Glutamatergic neuron (in vitro differentiated cells): ENCODE measurements around the gene ZNF804B. TPM values are rescaled to one million over a fixed set of nuclear protein-coding genes. Genes with fewer than 3 reads are reported as not detected.
"Not testable (repeated sequence)": the region's sequence is repeated elsewhere in the genome, so short reads cannot be mapped to it uniquely, and the experiment has no call there.

ENCODE experiments used
- DNase-seq: peaks from one replicate; pipeline ENCODE4 v3.0.0; 2022
- H3K27ac Mint-ChIP-seq: one replicate; pipeline ENCODE4 v1.8.0; 2020; ENCODE audit warnings: mild to moderate bottlenecking, mixed read lengths, inconsistent platforms; ENCODE audit not compliant: unreplicated experiment
- H3K27me3 Mint-ChIP-seq: one replicate; pipeline ENCODE4 v1.8.0; 2020; ENCODE audit warnings: mild to moderate bottlenecking, moderate library complexity, mixed read lengths, inconsistent platforms; ENCODE audit not compliant: unreplicated experiment
- H3K36me3 Mint-ChIP-seq: one replicate; pipeline ENCODE4 v1.8.0; 2020; ENCODE audit warnings: mild to moderate bottlenecking, mixed read lengths, inconsistent platforms; ENCODE audit not compliant: unreplicated experiment
- H3K4me1 Mint-ChIP-seq: one replicate; pipeline ENCODE4 v1.8.0; 2020; ENCODE audit warnings: mild to moderate bottlenecking, low read depth, mixed read lengths, inconsistent platforms; ENCODE audit not compliant: unreplicated experiment
- H3K4me3 Mint-ChIP-seq: one replicate; pipeline ENCODE4 v1.8.0; 2020; ENCODE audit warnings: mild to moderate bottlenecking, mixed read lengths, inconsistent platforms; ENCODE audit not compliant: unreplicated experiment
- H3K9me3 Mint-ChIP-seq: one replicate; pipeline ENCODE4 v1.8.0; 2020; ENCODE audit warnings: mild to moderate bottlenecking, moderate library complexity, mixed read lengths, inconsistent platforms; ENCODE audit not compliant: unreplicated experiment
- CTCF ChIP-seq: fragments of 200-600 bp; sonication (generic); IDR thresholded peaks from one replicate; pipeline ENCODE4 v1.5.0; 2021; ENCODE audit not compliant: partially characterized antibody, unreplicated experiment
- total RNA-seq: library from RNA; stranded (reverse); fragmentation: NEBNext Ultra II Directional; extraction: Animal tissue kit (Norgen Biotek cat#: 25700); gene quantifications from one replicate; pipeline ENCODE4 v1.2.1, GENCODE V29; 2021; ENCODE audit not compliant: unreplicated experiment

The ZNF804B gene
- total RNA-seq, 1 donor from 2014 or later = 0.10 TPM

GRCh38 chr7:89170628-89171027, 411.1 kb downstream of the ZNF804B start:
- no peaks in the 10 kb centered on the region for H3K4me1 Mint-ChIP-seq
- H3K27me3 Mint-ChIP-seq = no peaks in the 10 kb centered on the region
- H3K27ac Mint-ChIP-seq = no peak overlapping the region
- H3K9me3 Mint-ChIP-seq = peaks cover 2% of the 10 kb centered on the region
- no peak overlapping the region for H3K4me3 Mint-ChIP-seq
- TF ChIP-seq CTCF = no peak
- DNase-seq = no peak
- no peaks in the 10 kb centered on the region for H3K36me3 Mint-ChIP-seq

- H3K4me1 Mint-ChIP-seq = no peaks in the 10 kb centered on the region
- no peaks in the 10 kb centered on the region for H3K27me3 Mint-ChIP-seq
- DNase-seq = no peak
- H3K36me3 Mint-ChIP-seq = no peaks in the 10 kb centered on the region
- no peak for TF ChIP-seq CTCF
- no peak overlapping the region for H3K27ac Mint-ChIP-seq
- H3K9me3 Mint-ChIP-seq = no peaks in the 10 kb centered on the region
- no peak overlapping the region for H3K4me3 Mint-ChIP-seq
These were observed 422.6 kb downstream of the ZNF804B start for GRCh38 chr7:89182116-89182515.

GRCh38 chr7:89183712-89184111, 424.2 kb downstream of the ZNF804B start:
- DNase-seq = no peak
- Mint-ChIP-seq H3K4me1 (no peaks in the 10 kb centered on the region), H3K27me3 (no peaks in the 10 kb centered on the region), H3K9me3 (no peaks in the 10 kb centered on the region), H3K4me3 (no peak overlapping the region), H3K27ac (no peak overlapping the region), H3K36me3 (no peaks in the 10 kb centered on the region)
- no peak for TF ChIP-seq CTCF

GRCh38 chr7:89200758-89201157, 441.3 kb downstream of the ZNF804B start:
- DNase-seq = no peak
- Mint-ChIP-seq H3K27ac (no peak overlapping the region), H3K4me3 (no peak overlapping the region), H3K27me3 (no peaks in the 10 kb centered on the region), H3K4me1 (no peaks in the 10 kb centered on the region), H3K9me3 (no peaks in the 10 kb centered on the region), H3K36me3 (no peaks in the 10 kb centered on the region)
- no peak for TF ChIP-seq CTCF

- Mint-ChIP-seq H3K27me3 (peaks cover 2% of the 10 kb centered on the region), H3K9me3 (no peaks in the 10 kb centered on the region), H3K4me3 (no peak overlapping the region), H3K4me1 (no peaks in the 10 kb centered on the region), H3K36me3 (no peaks in the 10 kb centered on the region), H3K27ac (no peak overlapping the region)
- DNase-seq = no peak
- no peak for TF ChIP-seq CTCF
These were observed 464.4 kb downstream of the ZNF804B start for GRCh38 chr7:89223900-89224395.

GRCh38 chr7:89228688-89229171, 469.2 kb downstream of the ZNF804B start:
- not testable (repeated sequence) for DNase-seq, H3K9me3 Mint-ChIP-seq, H3K27me3 Mint-ChIP-seq, H3K4me1 Mint-ChIP-seq, H3K27ac Mint-ChIP-seq, H3K36me3 Mint-ChIP-seq, H3K4me3 Mint-ChIP-seq
